Measurements from ENCODE around the gene AMMECR1. TPM values are rescaled to one million over a fixed set of nuclear protein-coding genes. Genes with fewer than 3 reads are reported as not detected.

Gene AMMECR1
- total and polyA plus RNA-seq, 4 donors = 5.3 to 8.0 (median 6.9) TPM

DNA sequence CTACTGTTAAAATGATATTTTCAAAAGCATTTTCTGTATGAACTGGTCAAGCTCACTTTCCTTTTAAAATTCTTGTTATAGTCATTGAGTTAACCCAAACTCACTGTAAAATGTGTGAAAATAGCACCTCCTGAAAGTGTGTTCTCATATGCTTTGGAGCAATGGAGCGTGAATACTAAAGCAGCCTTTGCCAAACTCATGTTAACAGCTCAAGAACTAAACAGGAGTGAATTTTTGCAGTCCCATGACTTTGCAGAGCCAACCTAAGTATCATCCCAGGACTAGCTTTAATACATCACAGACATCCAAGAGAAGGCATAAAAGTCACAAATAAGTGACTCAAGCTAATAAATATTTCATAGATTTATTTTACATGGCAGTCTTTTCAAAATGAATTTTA lies 2.3 kb downstream of the AMMECR1 start:
- DNase-seq (ENCODE audit: low read depth in 4 of 6, low spot score in 6 of 6) = peak in 1 of 6 donors; percentile 28
- no peaks in the 10 kb centered on the region for H3K36me3 ChIP-seq (ENCODE audit: control insufficient read depth, insufficient read depth, low read length)
- peaks cover 16% of the 10 kb centered on the region for H3K27me3 ChIP-seq (ENCODE audit: control insufficient read depth, insufficient read depth, low read length)
- H3K4me3 ChIP-seq (ENCODE audit: low read depth, low read length) = no peak overlapping the region
- H3K9me3 ChIP-seq (ENCODE audit: control insufficient read depth, insufficient read depth, low read length) = no peaks in the 10 kb centered on the region
- no peak overlapping the region for H3K27ac ChIP-seq (ENCODE audit: low read depth, low read length)
- no peaks in the 10 kb centered on the region for H3K4me1 ChIP-seq (ENCODE audit: control insufficient read depth, insufficient read depth, low read length)
- WGBS (ENCODE audit: insufficient coverage) = no CpG with 5 or more reads among the region's 1 CpG

DNA sequence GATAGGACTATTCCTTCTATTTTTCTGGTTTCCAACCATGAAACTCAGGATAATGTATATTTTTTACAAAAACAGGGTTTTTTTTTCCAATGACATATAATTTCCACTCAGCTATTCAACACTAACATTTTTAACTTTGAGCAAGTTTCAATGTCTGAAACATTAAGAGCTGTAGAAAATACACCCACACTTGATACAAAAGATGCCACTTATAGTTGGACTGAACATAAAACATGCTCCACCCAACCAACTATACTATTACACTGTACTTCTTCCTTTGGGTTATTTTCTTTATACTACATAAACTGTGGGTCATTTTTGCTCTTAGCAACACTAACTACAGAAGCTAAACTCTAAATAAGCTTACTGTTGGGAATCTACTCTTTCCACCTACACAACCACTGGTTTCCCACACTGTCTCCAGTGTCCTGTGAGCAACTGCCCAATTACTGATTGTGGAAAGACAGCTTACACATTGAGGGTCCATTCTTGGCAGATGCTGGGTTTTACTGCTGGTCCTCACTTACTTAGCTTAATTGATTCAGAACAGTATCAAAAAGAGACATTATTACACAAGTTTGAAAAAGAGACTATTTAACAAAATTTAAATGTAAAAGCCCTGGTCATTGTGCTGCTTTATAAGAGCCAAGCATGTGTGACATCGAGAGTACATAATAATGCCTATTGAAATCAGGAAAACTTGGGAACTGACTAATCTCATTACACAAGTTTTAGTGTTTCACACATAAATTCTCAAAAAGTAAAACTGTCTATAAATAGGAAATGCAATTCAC lies 6.3 kb downstream of the AMMECR1 start:
- WGBS (ENCODE audit: insufficient coverage) = no CpG with 5 or more reads among the region's 1 CpG
- H3K4me1 ChIP-seq (ENCODE audit: control insufficient read depth, insufficient read depth, low read length) = no peaks in the 10 kb centered on the region
- H3K27ac ChIP-seq (ENCODE audit: low read depth, low read length) = no peak overlapping the region
- H3K27me3 ChIP-seq (ENCODE audit: control insufficient read depth, insufficient read depth, low read length) = peaks cover 6% of the 10 kb centered on the region
- no peaks in the 10 kb centered on the region for H3K9me3 ChIP-seq (ENCODE audit: control insufficient read depth, insufficient read depth, low read length)
- DNase-seq (ENCODE audit: low read depth in 4 of 6, low spot score in 6 of 6) = peak in 1 of 6 donors; percentile 22
- H3K4me3 ChIP-seq (ENCODE audit: low read depth, low read length) = no peak overlapping the region
- H3K36me3 ChIP-seq (ENCODE audit: control insufficient read depth, insufficient read depth, low read length) = no peaks in the 10 kb centered on the region

DNA sequence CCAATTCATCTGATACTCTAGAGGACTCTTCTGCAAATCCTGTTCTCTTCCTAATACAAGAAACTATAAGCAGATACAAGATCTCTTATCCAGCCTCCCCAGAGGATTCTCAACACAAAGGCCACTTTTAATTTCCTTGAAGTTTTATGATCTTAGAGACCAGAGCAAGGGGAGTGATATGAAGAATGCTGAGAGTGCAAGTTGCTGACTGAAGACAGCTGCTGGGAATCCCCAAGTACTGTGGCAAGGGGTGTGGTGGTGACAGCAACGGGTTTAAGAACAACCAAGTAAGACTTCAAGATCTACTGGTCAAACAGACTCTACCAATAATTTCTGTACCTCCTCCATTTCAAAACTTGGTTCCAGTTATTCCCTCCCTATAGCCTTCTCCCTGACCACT lies 7.0 kb downstream of the AMMECR1 start:
- no CpG with 5 or more reads among the region's 1 CpG for WGBS (ENCODE audit: insufficient coverage)
- H3K27me3 ChIP-seq (ENCODE audit: control insufficient read depth, insufficient read depth, low read length) = peaks cover 5% of the 10 kb centered on the region
- H3K27ac ChIP-seq (ENCODE audit: low read depth, low read length) = no peak overlapping the region

GRCh38 chrX:110310000-110310790 lies 7.7 kb downstream of the AMMECR1 start:
- peak in 1 of 6 donors; percentile 15 for DNase-seq (ENCODE audit: low read depth in 4 of 6, low spot score in 6 of 6)
- WGBS (ENCODE audit: insufficient coverage) = no CpG with 5 or more reads among the region's 1 CpG
- no peaks in the 10 kb centered on the region for H3K4me1 ChIP-seq (ENCODE audit: control insufficient read depth, insufficient read depth, low read length)
- no peak overlapping the region for H3K27ac ChIP-seq (ENCODE audit: low read depth, low read length)
- H3K9me3 ChIP-seq (ENCODE audit: control insufficient read depth, insufficient read depth, low read length) = no peaks in the 10 kb centered on the region
- no peak overlapping the region for H3K4me3 ChIP-seq (ENCODE audit: low read depth, low read length)
- H3K27me3 ChIP-seq (ENCODE audit: control insufficient read depth, insufficient read depth, low read length) = peaks cover 5% of the 10 kb centered on the region
- H3K36me3 ChIP-seq (ENCODE audit: control insufficient read depth, insufficient read depth, low read length) = no peaks in the 10 kb centered on the region

More for the DNA sequence above, 7.0 kb downstream of the AMMECR1 start:
- Histone ChIP-seq H3K9me3 (ENCODE audit: control insufficient read depth, insufficient read depth, low read length) (no peaks in the 10 kb centered on the region), H3K4me1 (ENCODE audit: control insufficient read depth, insufficient read depth, low read length) (no peaks in the 10 kb centered on the region), H3K36me3 (ENCODE audit: control insufficient read depth, insufficient read depth, low read length) (no peaks in the 10 kb centered on the region), H3K4me3 (ENCODE audit: low read depth, low read length) (no peak overlapping the region)
- DNase-seq (ENCODE audit: low read depth in 4 of 6, low spot score in 6 of 6) = no peak

GRCh38 chrX:110308220-110308619 lies 9.7 kb downstream of the AMMECR1 start:
- Histone ChIP-seq H3K27ac (ENCODE audit: low read depth, low read length) (no peak overlapping the region), H3K4me3 (ENCODE audit: low read depth, low read length) (no peak overlapping the region), H3K27me3 (ENCODE audit: control insufficient read depth, insufficient read depth, low read length) (peaks cover 3% of the 10 kb centered on the region), H3K9me3 (ENCODE audit: control insufficient read depth, insufficient read depth, low read length) (no peaks in the 10 kb centered on the region), H3K4me1 (ENCODE audit: control insufficient read depth, insufficient read depth, low read length) (no peaks in the 10 kb centered on the region), H3K36me3 (ENCODE audit: control insufficient read depth, insufficient read depth, low read length) (no peaks in the 10 kb centered on the region)
- no peak for DNase-seq (ENCODE audit: low read depth in 4 of 6, low spot score in 6 of 6)
- no CpG with 5 or more reads among the region's 2 CpGs for WGBS (ENCODE audit: insufficient coverage)

DNA sequence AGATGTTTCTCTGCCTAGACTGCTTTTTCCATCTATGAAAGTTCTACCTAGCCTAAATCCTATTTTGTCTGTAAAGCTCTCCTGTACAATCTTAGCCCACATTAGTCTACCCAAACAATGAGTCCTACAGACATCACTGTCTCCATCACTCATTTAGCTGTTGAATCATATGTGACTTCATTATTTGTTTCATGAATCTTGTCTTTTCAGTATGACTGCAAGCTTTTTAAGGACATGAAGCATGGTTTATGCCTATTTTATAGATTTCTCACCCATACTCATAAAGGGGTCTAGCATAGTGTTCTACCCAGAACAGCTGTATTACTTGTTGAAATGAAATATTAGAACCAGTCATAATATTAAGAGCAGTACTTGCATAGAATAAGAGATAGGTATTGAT lies 13.0 kb downstream of the AMMECR1 start:
- Histone ChIP-seq H3K4me1 (ENCODE audit: control insufficient read depth, insufficient read depth, low read length) (no peaks in the 10 kb centered on the region), H3K36me3 (ENCODE audit: control insufficient read depth, insufficient read depth, low read length) (no peaks in the 10 kb centered on the region), H3K9me3 (ENCODE audit: control insufficient read depth, insufficient read depth, low read length) (no peaks in the 10 kb centered on the region), H3K27ac (ENCODE audit: low read depth, low read length) (no peak overlapping the region), H3K27me3 (ENCODE audit: control insufficient read depth, insufficient read depth, low read length) (peaks cover 3% of the 10 kb centered on the region), H3K4me3 (ENCODE audit: low read depth, low read length) (no peak overlapping the region)
- DNase-seq (ENCODE audit: low read depth in 4 of 6, low spot score in 6 of 6) = no peak

- Histone ChIP-seq H3K4me1 (ENCODE audit: control insufficient read depth, insufficient read depth, low read length) (no peaks in the 10 kb centered on the region), H3K27ac (ENCODE audit: low read depth, low read length) (no peak overlapping the region), H3K9me3 (ENCODE audit: control insufficient read depth, insufficient read depth, low read length) (no peaks in the 10 kb centered on the region), H3K4me3 (ENCODE audit: low read depth, low read length) (no peak overlapping the region), H3K36me3 (ENCODE audit: control insufficient read depth, insufficient read depth, low read length) (no peaks in the 10 kb centered on the region), H3K27me3 (ENCODE audit: control insufficient read depth, insufficient read depth, low read length) (peaks cover 3% of the 10 kb centered on the region)
- no peak for DNase-seq (ENCODE audit: low read depth in 4 of 6, low spot score in 6 of 6)
- WGBS (ENCODE audit: insufficient coverage) = 60% methylated on average over 1 of the region's 1 CpG
Observed at GRCh38 chrX:110304371-110304770, 13.5 kb downstream of the AMMECR1 start.

DNA sequence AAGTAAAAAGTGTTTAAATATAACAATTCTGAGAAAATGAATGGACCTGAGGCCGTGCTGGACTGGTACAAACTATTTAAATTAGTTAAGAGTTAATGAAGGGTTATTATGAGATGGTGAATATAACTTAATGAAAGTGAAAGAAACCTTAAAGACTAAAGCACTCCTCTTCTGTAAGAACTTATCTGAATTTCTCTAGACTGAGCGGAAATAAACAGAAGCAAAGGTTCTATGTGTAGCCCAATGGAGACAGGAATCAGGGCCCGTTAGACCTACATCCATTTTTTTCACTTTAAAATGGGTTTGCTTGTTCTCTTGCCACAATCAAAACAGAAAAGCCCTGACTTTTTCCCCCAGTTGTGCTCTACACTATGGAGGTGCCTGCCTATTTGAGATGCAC lies 14.9 kb downstream of the AMMECR1 start:
- no peak overlapping the region for H3K4me3 ChIP-seq (ENCODE audit: low read depth, low read length)
- WGBS (ENCODE audit: insufficient coverage) = 82% methylated on average over 2 of the region's 3 CpGs
- H3K4me1 ChIP-seq (ENCODE audit: control insufficient read depth, insufficient read depth, low read length) = no peaks in the 10 kb centered on the region
- no peak for DNase-seq (ENCODE audit: low read depth in 4 of 6, low spot score in 6 of 6)
- peaks cover 3% of the 10 kb centered on the region for H3K27me3 ChIP-seq (ENCODE audit: control insufficient read depth, insufficient read depth, low read length)
- no peaks in the 10 kb centered on the region for H3K9me3 ChIP-seq (ENCODE audit: control insufficient read depth, insufficient read depth, low read length)
- no peaks in the 10 kb centered on the region for H3K36me3 ChIP-seq (ENCODE audit: control insufficient read depth, insufficient read depth, low read length)
- H3K27ac ChIP-seq (ENCODE audit: low read depth, low read length) = no peak overlapping the region

GRCh38 chrX:110301194-110301593 lies 16.7 kb downstream of the AMMECR1 start:
- H3K36me3 ChIP-seq (ENCODE audit: control insufficient read depth, insufficient read depth, low read length) = no peaks in the 10 kb centered on the region
- WGBS (ENCODE audit: insufficient coverage) = 83% methylated on average over 1 of the region's 1 CpG
- H3K9me3 ChIP-seq (ENCODE audit: control insufficient read depth, insufficient read depth, low read length) = peaks cover 2% of the 10 kb centered on the region

GRCh38 chrX:110294087-110294486 lies 23.8 kb downstream of the AMMECR1 start:
- no peak for DNase-seq (ENCODE audit: low read depth in 4 of 6, low spot score in 6 of 6)
- peaks cover 5% of the 10 kb centered on the region for H3K9me3 ChIP-seq (ENCODE audit: control insufficient read depth, insufficient read depth, low read length)
- H3K27ac ChIP-seq (ENCODE audit: low read depth, low read length) = no peak overlapping the region
- H3K4me3 ChIP-seq (ENCODE audit: low read depth, low read length) = no peak overlapping the region
- no peaks in the 10 kb centered on the region for H3K4me1 ChIP-seq (ENCODE audit: control insufficient read depth, insufficient read depth, low read length)
- no CpG with 5 or more reads among the region's 2 CpGs for WGBS (ENCODE audit: insufficient coverage)
- H3K27me3 ChIP-seq (ENCODE audit: control insufficient read depth, insufficient read depth, low read length) = no peaks in the 10 kb centered on the region
- H3K36me3 ChIP-seq (ENCODE audit: control insufficient read depth, insufficient read depth, low read length) = no peaks in the 10 kb centered on the region

More at GRCh38 chrX:110301194-110301593, 16.7 kb downstream of the AMMECR1 start:
- Histone ChIP-seq H3K4me1 (ENCODE audit: control insufficient read depth, insufficient read depth, low read length) (no peaks in the 10 kb centered on the region), H3K4me3 (ENCODE audit: low read depth, low read length) (no peak overlapping the region), H3K27me3 (ENCODE audit: control insufficient read depth, insufficient read depth, low read length) (peaks cover 3% of the 10 kb centered on the region), H3K27ac (ENCODE audit: low read depth, low read length) (no peak overlapping the region)
- no peak for DNase-seq (ENCODE audit: low read depth in 4 of 6, low spot score in 6 of 6)
